ENCODE data around the gene HDAC4.

Gene HDAC4

GRCh38 chr2:239322416-239323086 lies 78.3 kb downstream of the HDAC4 start:
- DNase-seq: peak; percentile 28 to 41

GRCh38 chr2:239321596-239322415 lies 79.0 kb downstream of the HDAC4 start:
- DNase-seq: peak; percentile 66 to 67

- peak; percentile 13 to 30 for DNase-seq
These were observed 81.8 kb downstream of the HDAC4 start for GRCh38 chr2:239318790-239319661.

- DNase-seq: no peak
These were observed 82.6 kb downstream of the HDAC4 start for GRCh38 chr2:239318151-239318611.

GRCh38 chr2:239316562-239317465 lies 84.0 kb downstream of the HDAC4 start:
- no peak for DNase-seq

- no peak for DNase-seq
These were observed 85.5 kb downstream of the HDAC4 start for GRCh38 chr2:239315308-239315707.

- no peak for DNase-seq
These were observed 87.0 kb downstream of the HDAC4 start for GRCh38 chr2:239313776-239314175.

DNA sequence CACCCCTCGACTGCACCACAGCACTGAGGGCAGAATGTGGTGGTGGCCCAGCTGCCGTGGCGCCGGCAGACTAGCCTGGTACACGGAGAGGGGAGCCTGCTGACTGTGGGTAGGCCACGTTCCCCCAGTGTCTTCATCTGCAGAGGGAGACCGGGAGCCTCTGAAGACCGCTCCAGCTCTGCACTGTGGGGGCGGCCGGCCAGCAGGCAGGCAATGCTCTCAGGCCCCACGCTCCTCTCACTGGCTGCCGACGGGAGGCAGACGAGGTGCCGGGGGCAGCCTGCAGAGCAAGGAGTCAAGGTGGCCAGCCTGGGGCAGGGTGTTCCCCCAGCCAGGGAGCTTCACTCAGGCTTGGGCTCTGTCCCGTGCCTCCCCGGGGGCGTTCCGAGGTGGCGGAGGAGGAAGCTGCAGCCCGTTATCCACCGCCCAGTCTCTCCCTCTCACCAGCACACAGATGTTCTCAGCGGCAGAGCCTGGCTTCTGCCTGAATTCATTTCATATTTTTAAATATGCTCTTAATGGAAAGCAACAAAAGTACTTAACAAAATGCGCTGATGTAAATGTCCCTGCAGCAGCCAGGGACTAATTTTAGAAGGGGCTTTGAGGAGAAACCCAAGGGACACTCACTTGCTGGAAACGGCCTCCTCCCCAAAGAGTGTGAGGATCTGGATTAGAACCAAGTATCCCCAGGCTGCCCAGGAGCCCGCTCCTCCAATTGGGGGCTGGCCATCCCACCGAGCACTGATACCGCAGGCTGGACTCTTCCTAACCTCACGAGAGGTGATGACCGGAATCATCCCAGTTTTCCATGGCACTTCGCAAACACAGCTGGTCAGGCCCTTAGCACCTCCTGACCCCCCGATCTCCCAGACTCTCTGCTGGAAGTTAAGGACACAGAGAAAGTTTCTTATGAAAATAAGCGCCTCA lies 87.8 kb downstream of the HDAC4 start:
- DNase-seq: no peak

- DNase-seq: no peak
These were observed 88.7 kb downstream of the HDAC4 start for GRCh38 chr2:239312081-239312511.

DNA sequence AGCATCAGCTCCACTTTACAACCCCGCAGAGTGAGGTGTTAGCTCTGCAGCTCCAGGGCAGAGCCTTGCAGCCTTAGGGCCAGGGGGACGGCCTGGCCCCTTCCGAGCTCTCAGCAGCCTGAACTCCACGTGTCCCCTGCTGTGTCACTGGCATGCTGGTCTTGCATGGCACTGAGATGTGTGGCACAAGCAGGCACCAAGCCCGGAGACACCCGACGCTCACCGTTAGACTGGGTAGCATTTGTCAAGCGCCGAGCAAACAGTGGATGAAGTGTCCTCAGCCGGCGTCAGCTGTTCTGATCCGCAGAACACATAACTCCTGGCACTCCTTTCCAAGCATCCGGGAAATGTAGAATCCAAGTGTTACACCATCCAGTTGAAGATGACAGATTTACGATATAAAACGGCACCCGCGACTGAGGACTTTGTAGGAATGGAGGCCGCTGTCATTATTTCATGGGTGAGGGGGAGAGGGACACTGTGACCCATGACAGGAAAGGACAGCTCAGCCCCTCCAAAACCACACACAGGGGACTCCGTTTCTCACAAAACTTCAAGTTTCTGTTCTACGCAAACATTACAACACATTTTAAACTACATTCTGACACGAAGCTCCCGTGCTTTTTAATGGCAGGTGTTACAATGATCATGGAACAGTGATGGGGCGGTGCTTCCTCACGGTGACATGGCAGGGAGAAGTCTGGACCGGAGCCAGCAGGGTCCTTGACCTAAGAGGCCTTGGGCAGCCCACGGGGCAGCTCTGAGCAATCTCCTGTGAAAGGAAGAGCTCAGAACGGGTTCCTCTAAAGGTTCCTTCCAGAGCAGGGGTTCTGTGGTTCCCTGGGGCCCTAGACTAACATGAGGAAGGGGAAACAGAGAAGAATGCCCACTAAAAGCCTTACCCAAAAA lies 89.4 kb downstream of the HDAC4 start:
- DNase-seq: no peak

- no peak for DNase-seq
These were observed 90.3 kb downstream of the HDAC4 start for GRCh38 chr2:239310401-239311061.

DNA sequence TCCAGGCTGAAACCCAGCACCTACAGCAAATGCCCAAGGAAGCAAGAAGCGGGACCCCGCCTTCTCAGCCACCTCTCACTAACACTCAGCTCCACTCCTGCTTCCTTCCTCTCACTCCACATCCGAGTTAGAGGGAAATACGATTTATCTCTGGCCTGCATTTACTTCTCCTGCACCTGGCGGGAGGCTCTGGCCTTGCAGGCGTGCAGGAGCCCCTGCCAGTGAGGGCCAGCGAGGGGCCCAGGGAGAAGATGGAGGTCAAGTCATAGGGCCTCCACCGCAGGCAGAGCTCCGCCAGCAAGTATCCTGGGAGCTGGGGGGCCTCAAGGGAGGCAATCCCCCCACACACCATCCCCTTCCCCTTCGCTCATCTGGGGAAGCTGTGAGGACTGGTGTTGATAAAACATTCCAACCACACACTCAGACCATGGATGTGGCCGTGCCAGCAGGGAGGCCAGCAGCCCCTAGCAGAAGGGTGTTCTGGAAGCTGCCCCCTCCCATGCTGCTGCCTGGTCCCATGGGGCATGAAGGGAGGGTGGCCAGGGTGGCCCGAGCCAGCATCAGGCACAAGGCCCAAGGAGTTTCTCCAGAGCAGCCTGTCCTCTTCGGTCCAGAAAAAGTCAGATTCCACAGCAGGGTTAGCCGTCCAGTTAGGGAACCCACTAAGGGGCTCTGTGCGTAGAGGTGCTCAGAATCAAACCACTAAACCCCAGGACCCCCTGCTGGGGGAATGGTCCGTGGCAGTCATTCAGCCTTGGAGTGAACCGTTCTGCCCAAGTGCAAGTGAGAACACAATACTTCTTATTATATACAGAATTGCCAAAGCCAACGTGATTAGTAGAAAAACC lies 91.2 kb downstream of the HDAC4 start:
- DNase-seq: no peak

GRCh38 chr2:239308661-239309397 lies 92.0 kb downstream of the HDAC4 start:
- no peak for DNase-seq

DNA sequence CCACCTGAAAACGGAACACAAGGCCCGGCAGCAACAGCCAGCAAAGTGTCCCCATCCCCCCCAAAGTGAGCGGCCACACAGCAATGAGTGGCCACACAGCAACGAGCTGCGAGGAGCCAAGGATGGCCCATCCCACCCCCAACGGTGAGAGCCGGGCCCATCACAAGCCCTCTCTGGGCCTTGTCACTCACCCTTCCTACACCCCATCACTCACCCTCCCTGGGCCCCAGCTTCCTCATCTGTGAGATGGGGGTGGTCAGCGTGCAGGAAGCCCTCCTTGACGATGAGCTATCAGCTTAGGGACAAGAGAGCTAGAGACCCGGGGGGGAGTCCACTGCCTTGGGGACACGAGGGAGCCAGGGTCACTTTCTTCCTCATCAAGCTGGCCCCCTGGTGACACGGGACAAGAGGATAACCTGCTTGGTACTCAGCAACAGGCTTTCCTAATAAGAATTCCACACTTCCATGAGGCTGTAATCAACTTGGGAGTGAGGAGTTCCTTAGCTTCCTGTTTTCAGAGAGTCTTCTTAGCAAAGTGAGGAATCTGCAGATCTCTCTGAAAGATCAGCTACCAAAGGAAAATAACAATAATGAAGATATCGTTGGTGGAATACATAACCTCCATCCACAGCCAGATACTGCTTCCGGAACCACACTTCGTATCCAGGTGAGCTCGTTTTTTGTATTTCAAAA lies 92.8 kb downstream of the HDAC4 start:
- DNase-seq: no peak

GRCh38 chr2:239307221-239307569 lies 93.6 kb downstream of the HDAC4 start:
- no peak for DNase-seq

- no peak for DNase-seq
These were observed 94.3 kb downstream of the HDAC4 start for GRCh38 chr2:239306274-239307220.
